T-helper 22 cell (primary cell): Measurements from ENCODE around the gene ABCD3.
"Not testable (repeated sequence)": the region's sequence is repeated elsewhere in the genome, so short reads cannot be mapped to it uniquely, and the experiment has no call there.

ENCODE experiments used
- DNase-seq: peaks from one replicate; pipeline ENCODE4 v3.0.0-alpha.2; 2020; ENCODE audit warnings: low read depth

Gene ABCD3

DNA sequence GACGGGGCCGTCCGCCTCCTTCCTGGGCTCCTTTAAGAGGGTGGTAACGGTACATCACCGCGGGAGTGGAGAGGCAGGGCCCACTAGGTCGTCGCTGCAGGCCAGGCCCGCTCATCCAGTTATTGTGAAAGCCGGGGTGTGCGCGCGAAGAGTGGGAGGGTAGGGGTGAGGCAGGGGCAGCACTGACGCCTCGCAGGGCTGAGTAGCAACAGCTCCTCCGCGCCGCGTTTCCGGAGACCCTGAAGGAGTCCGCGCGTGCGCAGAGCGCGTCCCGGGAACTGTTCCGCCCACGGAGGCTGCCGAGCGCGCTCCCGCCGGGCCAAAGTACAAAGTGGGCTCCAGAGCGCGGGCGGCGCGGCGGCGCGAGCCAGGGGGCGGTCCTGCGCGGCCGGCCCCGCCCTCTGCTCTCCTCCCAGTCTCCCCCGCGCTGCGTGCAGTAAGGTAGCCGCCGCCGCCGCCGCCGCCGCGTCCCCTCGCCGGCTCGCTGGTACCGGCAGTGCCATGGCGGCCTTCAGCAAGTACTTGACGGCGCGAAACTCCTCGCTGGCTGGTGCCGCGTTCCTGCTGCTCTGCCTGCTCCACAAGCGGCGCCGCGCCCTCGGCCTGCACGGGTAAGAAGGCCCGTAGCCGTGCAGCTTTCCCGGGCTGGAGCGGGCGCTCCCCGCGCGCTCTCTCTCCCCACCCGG lies at the start of gene ABCD3:
ABCD3 (plus strand) TSS at position 412 of the 686 bp plus-strand sequence; CDS start at position 502, 90 bp downstream.
- DNase-seq: peak; percentile 92

DNA sequence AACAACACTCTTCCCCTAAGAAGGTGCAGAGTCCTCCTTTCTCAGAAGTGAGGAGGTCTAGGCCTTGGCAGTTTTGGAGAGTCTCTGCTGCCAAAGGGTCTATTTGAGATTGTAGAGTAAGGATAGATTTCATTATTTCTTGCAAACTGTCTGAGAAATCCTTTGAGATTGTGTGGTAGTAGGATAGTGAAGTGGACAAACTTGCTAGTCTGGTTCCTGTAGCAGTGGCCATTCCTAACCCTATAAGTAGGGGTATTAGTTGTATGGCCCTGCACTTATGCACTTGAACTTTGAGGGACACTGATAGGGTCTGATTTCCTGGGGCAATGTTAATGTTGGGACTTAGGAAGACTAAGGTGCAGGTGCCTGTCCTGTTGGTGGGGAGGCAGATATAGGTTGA lies 45.4 kb upstream of the ABCD3 start:
- not testable (repeated sequence) for DNase-seq

DNA sequence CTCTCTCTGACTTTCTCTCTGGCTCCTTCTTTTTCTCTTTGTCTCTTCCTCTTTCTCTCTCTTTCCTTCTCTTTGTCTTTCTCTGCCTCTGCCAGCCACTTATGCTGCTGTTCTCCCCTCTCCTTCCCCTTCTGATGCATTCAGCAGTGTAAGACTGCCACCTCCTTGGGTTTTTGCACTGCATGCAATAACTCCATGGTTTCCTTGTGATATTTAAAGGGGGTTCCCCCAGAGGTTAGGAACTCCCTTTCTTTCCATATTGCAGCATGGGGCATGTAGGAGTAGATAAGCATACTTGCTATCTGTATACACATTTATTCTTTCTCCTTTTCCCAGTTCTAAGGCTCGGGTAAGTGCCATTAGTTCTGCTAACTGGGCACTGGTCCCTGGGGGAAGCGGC lies 44.9 kb upstream of the ABCD3 start:
- not testable (repeated sequence) for DNase-seq

DNA sequence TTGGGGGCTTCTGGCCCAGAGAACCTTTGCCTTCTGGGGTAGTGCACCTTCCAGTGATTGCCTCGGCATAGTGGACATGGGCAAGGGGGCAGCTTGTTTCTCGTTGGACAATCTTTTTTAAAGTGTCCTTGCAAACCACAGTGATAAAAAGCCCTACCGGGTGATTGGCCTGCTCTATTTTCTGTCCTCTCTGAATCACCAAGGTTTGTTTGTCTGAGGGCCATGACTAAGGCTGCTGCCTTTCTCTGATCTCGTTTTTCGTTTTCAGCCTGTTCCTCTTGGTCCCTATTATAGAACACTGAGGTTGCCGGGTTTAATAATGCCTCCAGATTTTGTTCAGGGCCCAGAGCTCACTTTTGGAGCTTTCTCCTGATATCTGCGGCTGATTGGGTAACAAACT lies 42.5 kb upstream of the ABCD3 start:
- not testable (repeated sequence) for DNase-seq

DNA sequence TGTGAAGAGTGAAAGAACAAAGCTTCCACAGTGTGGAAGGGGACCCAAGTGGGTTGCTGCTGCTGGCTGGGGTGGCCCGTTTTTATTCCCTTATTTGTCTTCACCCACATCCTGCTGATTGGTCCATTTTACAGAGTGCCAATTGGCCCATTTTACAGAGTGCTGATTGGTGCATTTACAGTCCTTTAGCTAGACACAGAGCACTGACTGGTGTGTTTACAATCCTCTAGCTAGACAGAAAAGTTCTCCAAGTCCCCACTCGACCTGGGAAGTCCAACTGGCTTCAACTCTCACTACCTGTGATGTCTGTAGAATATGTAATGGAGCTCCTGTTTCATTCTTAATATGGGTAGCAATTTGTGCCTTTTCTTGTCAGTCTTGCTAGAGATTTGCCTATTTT lies 39.7 kb upstream of the ABCD3 start:
- not testable (repeated sequence) for DNase-seq

DNA sequence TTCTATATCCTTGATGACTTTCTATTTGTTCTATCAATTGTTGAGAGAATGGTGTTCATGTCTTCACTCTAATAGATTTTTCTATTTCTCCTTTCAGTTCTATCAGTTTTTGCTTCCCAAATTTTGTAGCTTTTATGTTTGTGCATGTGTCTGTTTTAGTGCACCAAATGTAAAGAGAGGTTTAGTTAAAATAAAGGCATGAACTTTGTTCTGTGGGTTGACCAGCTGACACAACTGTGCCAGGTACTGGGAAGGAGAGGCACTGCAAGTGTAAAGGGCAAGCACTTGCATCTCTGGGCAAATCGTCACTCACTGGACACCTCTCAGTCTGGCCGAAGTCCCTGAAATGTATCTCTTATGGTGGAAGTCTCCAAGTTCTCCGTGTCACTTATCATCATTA lies 38.6 kb upstream of the ABCD3 start:
- DNase-seq: no peak

DNA sequence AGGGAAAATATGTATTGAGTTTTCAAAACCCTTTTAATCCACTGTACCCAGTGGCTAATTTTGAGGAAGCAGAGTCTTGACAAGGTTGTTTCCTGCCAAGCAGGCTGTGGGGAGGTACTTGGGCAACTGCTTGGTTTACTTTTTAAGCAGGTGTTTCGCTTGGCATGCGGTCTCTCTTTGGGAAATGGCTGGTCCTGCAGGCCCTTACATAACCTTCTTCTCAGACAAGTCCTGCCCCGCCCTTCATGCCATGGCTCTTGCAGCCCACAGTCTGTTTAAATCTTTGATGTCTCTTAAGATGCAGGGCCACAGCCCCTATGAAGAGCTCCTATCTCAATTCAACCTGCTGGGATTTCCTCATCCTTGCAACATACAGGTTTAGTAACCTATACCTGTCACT lies 36.0 kb upstream of the ABCD3 start:
- DNase-seq: no peak

DNA sequence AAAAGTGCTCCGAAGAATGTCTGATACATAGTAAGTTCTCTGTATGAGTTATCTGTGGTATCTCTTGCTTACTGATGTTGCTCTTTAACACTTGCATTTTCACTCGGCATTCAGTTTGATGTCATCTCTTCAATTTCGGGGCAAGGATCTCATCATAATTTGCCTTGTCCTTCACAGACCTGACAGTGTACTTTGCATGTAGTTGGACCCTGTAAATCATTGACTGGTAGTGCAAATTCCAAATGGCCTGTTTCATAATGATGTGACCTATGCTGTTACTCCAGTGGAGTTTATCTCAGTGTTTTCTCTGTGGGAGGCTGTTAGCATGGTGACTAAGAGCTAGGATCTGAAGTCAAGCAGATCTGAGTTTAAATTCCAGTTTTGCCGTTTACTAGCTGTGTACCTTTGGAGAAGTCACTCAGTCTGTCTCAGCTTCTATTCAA lies 34.2 kb upstream of the ABCD3 start:
- no peak for DNase-seq

DNA sequence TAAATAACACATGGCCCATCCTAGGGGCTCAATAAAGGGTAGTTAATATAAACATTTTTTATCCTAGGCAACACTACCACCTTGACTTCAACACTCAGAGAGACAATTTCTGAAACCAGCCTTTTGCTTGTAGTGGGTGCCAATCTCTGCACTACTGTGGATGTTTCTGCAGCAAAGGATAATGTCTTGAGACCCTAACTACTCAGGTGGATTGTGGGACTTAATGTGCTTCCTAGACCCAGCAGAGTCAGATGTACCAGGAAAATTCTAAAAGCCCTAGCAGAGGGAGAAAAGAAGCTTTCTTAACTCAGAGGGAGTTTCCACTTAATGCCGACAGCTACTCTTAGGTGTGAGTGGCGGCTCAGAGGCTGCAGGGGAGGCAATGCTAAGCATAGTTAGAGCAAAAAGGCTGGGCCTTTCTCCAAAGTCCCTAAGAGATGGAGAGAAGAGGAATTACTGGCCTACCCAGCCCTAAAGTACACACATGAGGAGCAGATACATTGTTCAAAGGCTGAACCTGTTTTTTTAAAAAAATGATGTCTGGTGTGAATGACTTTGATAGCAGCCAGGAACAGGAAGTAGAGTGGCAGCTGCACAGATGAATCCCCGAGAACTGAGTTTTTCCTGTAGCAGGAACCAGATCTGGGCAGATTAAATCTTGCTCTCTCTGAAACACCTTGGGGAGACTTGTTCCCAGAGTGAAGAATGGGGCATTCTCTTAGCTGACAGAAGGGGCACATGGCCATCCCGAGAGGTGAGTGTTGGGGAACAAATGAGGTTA lies 33.5 kb upstream of the ABCD3 start:
- DNase-seq: no peak

DNA sequence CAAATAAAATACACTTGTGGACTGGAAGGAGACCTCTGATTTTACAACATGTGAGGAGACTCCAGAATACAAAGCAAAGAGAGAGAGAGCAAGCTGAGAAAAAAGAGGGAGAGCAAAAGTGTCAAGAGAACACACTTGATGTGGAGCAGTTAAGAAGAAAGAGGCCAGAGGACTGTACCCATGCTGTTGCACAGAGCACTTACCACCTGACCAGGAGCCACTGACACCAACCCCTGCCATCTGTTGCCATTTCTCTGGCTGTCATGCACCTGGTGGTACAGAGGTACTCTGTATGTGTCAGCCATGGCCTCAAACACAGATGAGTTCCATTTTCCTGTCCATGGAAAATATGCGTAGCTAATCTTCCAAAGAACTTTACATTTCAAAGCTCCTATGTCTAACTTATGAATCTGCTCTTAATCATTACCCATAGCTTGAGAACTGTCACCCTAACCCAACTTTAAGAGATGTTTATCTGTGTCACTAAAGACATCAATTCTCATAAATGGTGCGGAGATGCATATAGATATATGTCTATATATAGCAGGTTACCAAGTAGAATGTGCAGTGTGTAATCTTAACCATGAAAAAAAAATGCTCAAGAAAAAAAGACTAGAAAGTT lies 32.8 kb upstream of the ABCD3 start:
- DNase-seq: no peak

DNA sequence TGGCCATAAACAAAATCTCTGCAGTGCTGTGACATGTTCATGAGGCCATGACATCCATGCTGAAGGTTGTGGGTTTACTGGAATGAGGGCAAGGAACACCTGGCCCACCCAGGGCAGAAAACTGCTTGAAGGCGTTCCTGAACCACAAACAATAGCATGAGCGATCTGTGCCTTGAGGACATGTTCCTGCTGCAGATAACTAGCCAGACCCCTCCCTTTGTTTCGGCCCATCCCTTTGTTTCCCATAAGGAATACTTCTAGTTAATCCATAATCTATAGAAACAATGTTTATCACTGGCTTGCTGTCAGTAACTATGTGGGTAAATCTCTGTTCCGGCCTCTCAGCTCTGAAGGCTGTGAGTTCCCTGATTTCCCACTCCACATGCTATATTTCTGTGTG lies 28.9 kb upstream of the ABCD3 start:
- DNase-seq: no peak

DNA sequence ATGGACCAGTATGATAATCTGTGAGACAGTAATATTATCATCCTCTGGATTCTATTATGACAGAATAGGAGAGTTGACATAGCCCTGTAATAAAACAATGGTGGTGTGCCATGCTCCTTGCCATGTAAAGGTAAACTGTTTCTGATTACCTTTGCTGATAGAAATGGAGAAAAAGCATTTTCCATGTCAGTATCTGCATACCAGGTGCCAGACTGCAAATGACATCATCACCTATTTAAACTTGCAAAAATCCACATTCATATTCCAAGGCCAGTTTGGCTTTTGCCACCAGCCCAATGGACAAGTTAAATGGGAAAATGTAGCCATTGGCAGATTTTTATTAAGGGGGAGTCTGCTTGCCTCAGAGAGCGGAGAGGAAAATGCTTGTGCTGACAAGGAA lies 23.9 kb upstream of the ABCD3 start:
- no peak for DNase-seq

DNA sequence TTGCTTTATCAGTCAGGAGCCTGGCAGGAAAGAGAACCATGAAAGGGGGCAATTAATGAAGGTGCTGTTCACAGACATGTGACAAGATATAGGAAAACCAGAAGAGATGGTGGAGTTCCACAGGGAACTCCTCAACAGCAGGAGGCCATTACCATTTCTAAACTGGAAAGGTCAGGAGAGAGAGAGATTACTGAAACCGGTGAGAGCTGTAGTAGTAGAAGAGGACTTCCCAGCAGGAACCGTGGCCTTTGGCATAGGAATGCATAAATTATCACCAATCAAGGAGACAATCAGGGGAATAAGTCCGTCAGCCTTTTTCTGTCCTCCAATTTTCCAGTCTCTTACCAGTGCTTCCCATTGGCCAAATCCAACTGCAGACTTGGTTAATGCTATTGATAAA lies 23.0 kb upstream of the ABCD3 start:
- no peak for DNase-seq

DNA sequence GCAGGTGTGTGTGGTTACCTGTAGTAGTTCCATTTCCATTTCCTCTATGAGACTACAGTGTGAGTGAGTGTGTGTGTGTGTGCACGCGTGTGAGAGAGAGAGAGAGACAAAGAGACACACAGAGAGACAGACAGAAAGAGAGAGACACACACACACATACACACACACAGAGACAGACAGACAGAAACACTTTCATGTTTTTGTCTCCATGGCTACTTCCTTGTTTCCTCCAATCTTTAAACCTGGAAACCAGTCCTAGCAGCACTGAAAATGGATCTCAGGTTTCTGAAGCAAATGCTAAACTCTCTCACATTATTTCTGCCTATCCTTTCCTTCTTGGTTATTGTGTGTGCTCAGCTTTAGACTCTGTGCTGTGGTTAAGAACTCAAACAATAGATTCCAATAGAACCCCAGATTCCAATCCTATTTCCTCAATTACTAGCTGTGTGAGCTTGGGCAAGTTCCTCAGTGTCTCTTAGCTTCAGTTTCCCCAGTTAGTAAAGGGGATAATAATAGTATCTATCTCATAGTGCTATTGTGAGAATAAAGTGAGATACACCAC lies 22.4 kb upstream of the ABCD3 start:
- DNase-seq: no peak

DNA sequence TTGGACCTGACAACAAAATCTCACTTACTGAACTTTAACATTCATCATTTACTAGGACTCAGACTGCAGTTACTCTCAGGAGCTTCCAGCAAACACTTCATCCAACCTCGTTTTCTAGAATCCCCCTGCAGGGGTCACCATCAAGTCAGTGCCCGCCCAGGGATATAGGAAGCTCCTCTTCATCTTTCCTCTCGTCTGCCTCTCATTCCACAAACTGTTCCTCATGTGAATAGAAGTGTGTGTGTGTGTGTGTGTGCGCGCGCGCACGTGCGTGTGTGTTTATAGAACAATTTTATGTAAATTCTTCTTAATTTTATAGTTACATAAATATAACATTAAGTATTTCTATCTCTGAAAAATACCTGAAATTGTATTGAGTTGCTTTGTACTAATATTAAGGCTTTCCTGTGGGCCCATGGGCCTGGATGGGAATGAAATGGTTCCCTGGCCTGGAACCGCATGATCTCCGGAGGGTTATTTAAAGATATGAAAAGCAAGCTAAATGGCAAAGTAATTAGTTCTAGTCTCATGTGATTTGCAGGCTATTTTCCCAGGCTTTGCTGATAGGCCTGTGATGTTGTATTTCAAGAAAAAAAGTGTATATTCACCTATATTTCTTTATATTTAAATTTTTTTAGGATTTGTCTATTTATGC lies 21.7 kb upstream of the ABCD3 start:
- no peak for DNase-seq

DNA sequence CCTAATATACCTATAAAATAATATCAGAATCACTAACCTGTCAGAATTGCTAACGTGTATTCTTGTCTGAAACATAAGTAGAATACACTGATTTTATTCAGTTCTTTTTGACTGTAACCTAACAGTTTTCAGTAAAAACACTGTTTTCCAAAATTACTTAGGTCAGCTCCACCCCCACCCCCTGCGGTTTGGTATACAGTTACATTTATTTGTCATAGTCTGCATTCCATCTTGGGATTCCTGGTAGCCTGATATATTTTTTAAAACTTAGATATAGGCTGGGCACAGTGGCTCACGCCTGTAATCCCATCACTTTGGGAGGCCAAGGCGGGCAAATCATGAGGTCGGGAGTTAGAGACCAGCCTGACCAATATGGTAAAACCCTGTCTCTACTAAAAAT lies 19.8 kb upstream of the ABCD3 start:
- no peak for DNase-seq

DNA sequence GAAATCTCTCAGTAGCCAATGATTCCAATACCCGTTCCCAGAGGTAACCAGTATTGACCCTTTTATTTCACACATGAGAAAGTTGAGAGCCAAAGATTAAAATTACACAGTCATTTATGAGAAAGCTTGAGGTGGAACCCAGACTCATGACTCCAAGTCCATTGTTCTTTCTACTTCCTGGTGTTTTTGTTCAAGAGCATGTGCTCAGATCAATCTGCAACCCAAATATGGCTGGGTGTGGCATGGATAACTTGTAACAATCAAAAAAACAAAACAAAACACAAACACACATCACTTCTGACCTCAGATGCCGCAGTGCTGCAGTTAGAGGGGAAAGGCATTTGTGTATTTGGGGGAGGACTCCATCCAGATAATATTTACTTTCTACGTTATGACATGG lies 18.7 kb upstream of the ABCD3 start:
- no peak for DNase-seq

DNA sequence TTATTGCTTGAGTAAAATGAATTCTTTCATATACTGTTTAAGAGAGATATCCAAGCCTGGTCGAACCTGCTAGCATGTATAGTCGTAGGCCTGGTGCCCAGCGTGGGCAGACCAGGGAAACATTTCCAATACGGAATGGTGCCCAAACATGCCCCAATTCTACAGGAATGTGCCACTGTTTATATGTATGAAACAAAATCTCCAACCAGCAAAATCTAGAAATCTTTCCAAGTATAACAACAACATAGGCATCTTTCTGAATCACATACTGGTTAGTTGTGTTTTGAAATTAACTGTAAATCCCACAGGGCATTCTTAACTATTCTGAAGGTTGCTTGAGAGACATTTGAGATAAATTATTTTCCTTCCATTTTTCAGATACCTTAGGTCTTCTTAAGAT lies 17.0 kb upstream of the ABCD3 start:
- no peak for DNase-seq

DNA sequence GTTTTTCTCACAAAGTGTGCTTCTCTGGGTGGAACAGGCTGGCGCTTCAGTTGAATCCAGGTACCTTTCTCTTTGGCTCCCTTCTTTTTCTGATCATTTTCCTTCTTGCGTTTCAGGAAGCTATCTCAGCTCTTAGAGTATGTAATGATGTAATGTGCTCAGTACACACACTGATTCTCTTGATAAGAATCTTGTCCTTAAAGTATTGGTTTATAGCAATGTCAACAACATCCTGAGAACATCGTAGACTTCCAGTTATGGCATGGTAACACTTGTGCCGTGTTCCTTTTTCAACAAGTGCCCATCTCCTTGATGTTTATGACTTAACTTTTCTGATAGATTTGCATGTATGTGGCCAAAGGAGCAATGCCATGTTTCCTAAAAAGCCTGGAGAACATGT lies 11.7 kb upstream of the ABCD3 start:
- no peak for DNase-seq

DNA sequence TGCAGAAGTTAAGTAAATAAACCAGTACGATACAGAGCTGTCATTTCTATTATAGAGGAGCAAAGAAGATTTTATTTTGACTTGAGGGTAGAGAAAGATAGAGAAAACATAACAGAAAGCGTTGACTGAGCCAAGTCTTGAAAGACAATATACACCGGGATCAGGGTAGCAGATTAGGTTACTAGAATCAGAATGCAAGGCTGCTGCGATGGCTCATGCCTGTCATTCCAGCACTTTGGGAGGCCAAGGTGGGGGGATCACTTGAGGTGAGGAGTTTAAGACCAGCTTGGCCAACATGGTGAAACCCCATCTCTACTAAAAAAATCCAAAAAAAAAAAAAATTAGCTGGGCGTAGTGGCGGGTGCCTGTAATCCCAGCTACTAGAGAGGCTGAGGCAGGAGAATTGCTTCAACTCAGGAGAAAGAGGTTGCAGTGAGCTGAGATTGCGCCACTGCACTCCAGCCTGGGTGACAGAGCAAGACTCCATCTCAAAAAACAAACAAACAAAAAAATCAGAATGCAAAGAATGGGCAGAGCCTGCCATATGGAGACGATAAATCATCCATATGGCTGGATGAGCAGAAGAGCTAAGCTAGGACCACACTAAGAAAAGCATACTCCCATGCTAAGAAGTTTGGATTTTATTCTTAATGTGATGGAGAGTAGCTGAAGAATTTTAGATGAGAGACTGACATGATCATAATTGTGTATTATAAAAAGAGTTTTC lies 9.9 kb upstream of the ABCD3 start:
- DNase-seq: no peak

DNA sequence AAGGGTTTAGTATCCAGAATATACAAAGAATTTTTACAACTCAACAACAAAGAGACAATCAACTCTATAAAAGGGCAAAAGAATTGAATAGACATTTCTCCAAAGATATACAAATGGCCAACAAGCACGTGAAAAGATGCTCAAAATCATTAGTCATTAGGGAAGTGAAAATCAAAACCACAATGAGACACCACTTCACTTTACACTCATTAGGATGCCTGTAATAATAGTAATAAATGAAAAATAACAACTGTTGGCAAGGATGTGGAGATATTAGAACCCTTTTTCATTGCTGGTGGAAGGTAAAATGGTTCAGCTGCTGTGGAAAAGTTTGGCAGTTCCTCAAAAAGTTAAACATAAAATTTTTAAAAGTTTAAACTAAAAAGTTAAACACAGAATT lies 7.0 kb upstream of the ABCD3 start:
- no peak for DNase-seq

DNA sequence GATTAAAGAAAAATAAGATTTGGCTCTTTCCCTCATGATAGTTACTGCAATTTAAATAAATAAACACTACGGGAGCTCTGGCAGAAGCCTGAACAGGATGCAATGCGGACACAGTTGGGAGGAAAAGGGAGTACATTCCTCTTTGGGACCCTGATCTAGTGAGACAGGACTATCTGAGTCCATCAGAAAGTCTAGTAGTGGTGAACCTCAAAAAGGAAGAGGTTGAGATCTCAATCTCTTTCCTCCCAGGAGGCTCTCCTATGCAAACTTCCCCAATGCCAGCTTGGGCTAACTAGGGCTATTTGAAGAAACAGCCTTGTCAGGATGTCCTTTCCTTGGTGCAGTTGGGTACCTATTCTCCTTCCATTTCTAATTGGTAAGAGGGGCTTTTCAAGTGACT lies 4.9 kb upstream of the ABCD3 start:
- no peak for DNase-seq
